Breast epithelium (tissue), 3 donors: ENCODE data around the gene R3HDM4.

ENCODE experiments used
- POLR2A ChIP-seq: fragments of 450-650 bp; IDR thresholded peaks from one replicate; pipeline ENCODE4 v1.6.1; 2016; ENCODE audit warnings: antibody characterized with exemption, mild to moderate bottlenecking, moderate library complexity
- POLR2AphosphoS5 ChIP-seq, 3 donors: sonication (generic); formaldehyde crosslinking; IDR thresholded peaks; one replicate each; pipeline ENCODE4 v1.6.1; 2017; ENCODE audit warnings: antibody characterized with exemption in 3 of 3
- TF ChIP-seq, protein P1 (sequence below), 3 donors: fragments of 450-650 bp; IDR thresholded peaks; one replicate each; pipeline ENCODE4 v1.5.1; 2016 to 2017; ENCODE audit warnings: antibody characterized with exemption in 3 of 3, mild to moderate bottlenecking in 3 of 3, moderate library complexity in 3 of 3

DNA sequence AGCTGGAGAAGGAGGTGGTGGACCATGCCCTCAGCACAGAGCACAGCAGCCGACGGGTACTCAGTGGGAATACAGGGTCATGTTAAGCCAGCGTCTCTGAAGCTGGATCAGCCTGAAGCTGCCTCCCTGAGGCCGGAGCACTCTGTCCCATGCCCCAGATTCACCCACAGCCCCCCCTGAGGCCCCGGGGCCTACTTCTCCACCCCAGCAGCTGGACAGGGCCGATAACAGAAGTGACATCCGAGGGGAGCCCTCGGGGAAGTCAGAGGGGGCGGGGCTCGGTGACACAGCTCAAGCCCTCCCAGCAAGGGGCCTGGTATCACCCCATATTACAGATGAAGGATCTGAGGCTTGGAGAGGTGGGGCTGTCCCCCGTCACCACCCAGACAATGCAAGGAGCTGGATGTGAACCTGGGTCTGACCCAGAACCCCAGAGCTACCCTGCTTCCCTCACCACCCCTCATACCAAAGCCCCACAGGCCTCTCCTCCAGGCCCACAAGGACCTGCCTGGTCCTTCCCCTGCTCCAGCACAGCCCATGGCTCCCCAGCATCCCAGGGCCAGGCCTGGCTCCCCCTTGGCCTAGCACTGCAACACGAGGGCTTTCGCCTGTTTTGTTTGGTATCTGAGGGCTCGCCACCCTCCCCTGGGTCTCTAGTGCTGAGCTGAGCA is 5.7 kb downstream of the R3HDM4 start:
- TF ChIP-seq POLR2AphosphoS5 (IDR thresholded peaks at IDR 0.05) (no peak), POLR2A (no peak)
- TF ChIP-seq, protein P1, sequence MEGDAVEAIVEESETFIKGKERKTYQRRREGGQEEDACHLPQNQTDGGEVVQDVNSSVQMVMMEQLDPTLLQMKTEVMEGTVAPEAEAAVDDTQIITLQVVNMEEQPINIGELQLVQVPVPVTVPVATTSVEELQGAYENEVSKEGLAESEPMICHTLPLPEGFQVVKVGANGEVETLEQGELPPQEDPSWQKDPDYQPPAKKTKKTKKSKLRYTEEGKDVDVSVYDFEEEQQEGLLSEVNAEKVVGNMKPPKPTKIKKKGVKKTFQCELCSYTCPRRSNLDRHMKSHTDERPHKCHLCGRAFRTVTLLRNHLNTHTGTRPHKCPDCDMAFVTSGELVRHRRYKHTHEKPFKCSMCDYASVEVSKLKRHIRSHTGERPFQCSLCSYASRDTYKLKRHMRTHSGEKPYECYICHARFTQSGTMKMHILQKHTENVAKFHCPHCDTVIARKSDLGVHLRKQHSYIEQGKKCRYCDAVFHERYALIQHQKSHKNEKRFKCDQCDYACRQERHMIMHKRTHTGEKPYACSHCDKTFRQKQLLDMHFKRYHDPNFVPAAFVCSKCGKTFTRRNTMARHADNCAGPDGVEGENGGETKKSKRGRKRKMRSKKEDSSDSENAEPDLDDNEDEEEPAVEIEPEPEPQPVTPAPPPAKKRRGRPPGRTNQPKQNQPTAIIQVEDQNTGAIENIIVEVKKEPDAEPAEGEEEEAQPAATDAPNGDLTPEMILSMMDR (IDR thresholded peaks at IDR 0.05): no peak
